Activated CD4-positive, alpha-beta T cell treated with anti-CD3 and anti-CD28 coated beads, Interleukin-2, amount 50 U/mL, for 1 hour (primary cell): Measurements from ENCODE around the gene SYNGR2.

Experiments used
- DNase-seq: peaks from one replicate; pipeline ENCODE4 v3.0.0-alpha.2; 2020

SYNGR2 gene

GRCh38 chr17:78208486-78208885 lies 40.1 kb downstream of the SYNGR2 start:
- no peak for DNase-seq

GRCh38 chr17:78210111-78210510 lies 41.7 kb downstream of the SYNGR2 start:
- no peak for DNase-seq

- DNase-seq, result no peak
Measured at GRCh38 chr17:78211032-78211431, 42.7 kb downstream of the SYNGR2 start.

GRCh38 chr17:78214016-78214705 lies 45.8 kb downstream of the SYNGR2 start, which contains the start of gene BIRC5:
TSS of gene BIRC5 (plus strand) at chr17:78214253. CDS start at chr17:78214317, 64 bp downstream.
- peak; percentile 90 for DNase-seq

- no peak for DNase-seq
Measured at GRCh38 chr17:78214706-78215061, 46.3 kb downstream of the SYNGR2 start.

GRCh38 chr17:78219396-78220150 lies 51.2 kb downstream of the SYNGR2 start:
- no peak for DNase-seq
